ENCODE results near the gene ATXN7L1. TPM values are rescaled to one million over a fixed set of nuclear protein-coding genes. Genes with fewer than 3 reads are reported as not detected.

The ATXN7L1 gene
- total and polyA plus RNA-seq, 2 experiments from 2014 or later = 6.4 to 8.6 TPM

DNA sequence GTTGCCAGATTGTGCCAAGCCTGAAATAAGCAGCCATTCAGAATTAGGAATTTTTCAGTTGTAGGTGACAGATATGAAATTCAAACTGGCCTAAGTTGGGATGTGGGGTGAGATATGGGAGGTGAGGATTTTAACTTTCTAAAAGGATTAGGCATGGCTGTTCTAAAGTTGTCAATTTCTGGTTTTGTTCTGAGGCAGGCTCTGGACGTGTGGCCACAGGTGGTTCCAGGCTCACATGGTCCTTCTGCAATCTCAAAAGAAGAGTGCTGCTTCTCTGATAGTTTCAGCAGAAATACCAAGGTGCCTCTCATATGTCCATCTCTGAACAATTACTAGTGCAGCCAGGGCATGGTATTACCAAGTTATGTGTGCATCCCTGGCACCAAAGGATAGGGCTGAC lies 316.5 kb downstream of the ATXN7L1 start:
- TF ChIP-seq, protein P1, sequence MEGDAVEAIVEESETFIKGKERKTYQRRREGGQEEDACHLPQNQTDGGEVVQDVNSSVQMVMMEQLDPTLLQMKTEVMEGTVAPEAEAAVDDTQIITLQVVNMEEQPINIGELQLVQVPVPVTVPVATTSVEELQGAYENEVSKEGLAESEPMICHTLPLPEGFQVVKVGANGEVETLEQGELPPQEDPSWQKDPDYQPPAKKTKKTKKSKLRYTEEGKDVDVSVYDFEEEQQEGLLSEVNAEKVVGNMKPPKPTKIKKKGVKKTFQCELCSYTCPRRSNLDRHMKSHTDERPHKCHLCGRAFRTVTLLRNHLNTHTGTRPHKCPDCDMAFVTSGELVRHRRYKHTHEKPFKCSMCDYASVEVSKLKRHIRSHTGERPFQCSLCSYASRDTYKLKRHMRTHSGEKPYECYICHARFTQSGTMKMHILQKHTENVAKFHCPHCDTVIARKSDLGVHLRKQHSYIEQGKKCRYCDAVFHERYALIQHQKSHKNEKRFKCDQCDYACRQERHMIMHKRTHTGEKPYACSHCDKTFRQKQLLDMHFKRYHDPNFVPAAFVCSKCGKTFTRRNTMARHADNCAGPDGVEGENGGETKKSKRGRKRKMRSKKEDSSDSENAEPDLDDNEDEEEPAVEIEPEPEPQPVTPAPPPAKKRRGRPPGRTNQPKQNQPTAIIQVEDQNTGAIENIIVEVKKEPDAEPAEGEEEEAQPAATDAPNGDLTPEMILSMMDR (IDR thresholded peaks at IDR 0.05; ENCODE audit: low read depth, low read length) = no peak
- H3K27me3 ChIP-seq = no peaks in the 10 kb centered on the region
- DNase-seq (ENCODE audit: low read depth in 1 of 2, low spot score in 1 of 2) = no peak
- no peaks in the 10 kb centered on the region for H3K9me3 ChIP-seq (ENCODE audit: low read depth)
- peaks cover 57% of the 10 kb centered on the region for H3K36me3 ChIP-seq
- no peak overlapping the region for H3K27ac ChIP-seq
- H3K4me1 ChIP-seq (ENCODE audit: low read depth) = no peaks in the 10 kb centered on the region
- no peak overlapping the region for H3K4me3 ChIP-seq

Other genes with a start within 250 kb of the ATXN7L1 start
- 6.0 and 12.2 TPM in 2 replicates for gene CDHR3, start 86.7 kb upstream of the ATXN7L1 start, total RNA-seq
- gene CDHR3, start 86.7 kb upstream of the ATXN7L1 start, polyA plus RNA-seq = 8.4 and 9.3 TPM in 2 replicates
- 24.8 and 37.8 TPM in 2 replicates for gene SYPL1, start 235.7 kb upstream of the ATXN7L1 start, total RNA-seq
- gene SYPL1, start 235.7 kb upstream of the ATXN7L1 start, polyA plus RNA-seq = 80.9 and 112 TPM in 2 replicates